ENCODE results near the gene UGT8.

GRCh38 chr4:114613560-114613959, 15.0 kb downstream of the UGT8 start:
- TF ChIP-seq POLR2AphosphoS5 (IDR thresholded peaks at IDR 0.05; ENCODE audit: low read depth, low read length) (no peak), TAF1 (IDR thresholded peaks at IDR 0.05; ENCODE audit: low read depth, low read length) (no peak), POLR2A (IDR thresholded peaks at IDR 0.05; ENCODE audit: low read depth, low read length) (no peak), SPI1 (IDR thresholded peaks at IDR 0.05; ENCODE audit: low read depth, low read length) (no peak), POU2F2 (IDR thresholded peaks at IDR 0.05; ENCODE audit: low read depth, low read length) (no peak)
